NCI-H2081 (cell line): ENCODE measurements around the gene CCBE1.

Experiments used
- DNase-seq, 2 experiments: peaks; one replicate each; lab custom pipeline; 2025; lab: John Stamatoyannopoulos, UW

The CCBE1 gene

GRCh38 chr18:59619816-59620215, 77.4 kb downstream of the CCBE1 start:
- DNase-seq = no peak

GRCh38 chr18:59617468-59617932, 79.7 kb downstream of the CCBE1 start:
- DNase-seq = peak in 1 of 2 experiments; percentile 38

- no peak for DNase-seq
Measured at GRCh38 chr18:59616501-59616900, 80.7 kb downstream of the CCBE1 start.

- no peak for DNase-seq
Measured at GRCh38 chr18:59613903-59614302, 83.3 kb downstream of the CCBE1 start.

GRCh38 chr18:59612381-59612780, 84.8 kb downstream of the CCBE1 start:
- no peak for DNase-seq

GRCh38 chr18:59610546-59611140, 86.6 kb downstream of the CCBE1 start:
- DNase-seq = no peak

GRCh38 chr18:59609654-59610053, 87.6 kb downstream of the CCBE1 start:
- no peak for DNase-seq

GRCh38 chr18:59607471-59607870, 89.8 kb downstream of the CCBE1 start:
- no peak for DNase-seq

GRCh38 chr18:59607078-59607379, 90.2 kb downstream of the CCBE1 start:
- DNase-seq = no peak

- no peak for DNase-seq
Measured at GRCh38 chr18:59606193-59607077, 90.8 kb downstream of the CCBE1 start.

- no peak for DNase-seq
Measured at GRCh38 chr18:59605633-59606192, 91.5 kb downstream of the CCBE1 start.

- DNase-seq = no peak
Measured at GRCh38 chr18:59604877-59605276, 92.3 kb downstream of the CCBE1 start.

GRCh38 chr18:59597049-59597448, 100.2 kb downstream of the CCBE1 start:
- DNase-seq = no peak

- no peak for DNase-seq
Measured at GRCh38 chr18:59593291-59593717, 103.9 kb downstream of the CCBE1 start.

GRCh38 chr18:59592624-59593023, 104.6 kb downstream of the CCBE1 start:
- no peak for DNase-seq

GRCh38 chr18:59582395-59582794, 114.8 kb downstream of the CCBE1 start:
- no peak for DNase-seq

- DNase-seq = no peak
Measured at GRCh38 chr18:59579509-59579908, 117.7 kb downstream of the CCBE1 start.

GRCh38 chr18:59577386-59577655, 119.9 kb downstream of the CCBE1 start:
- no peak for DNase-seq

GRCh38 chr18:59576541-59577385, 120.5 kb downstream of the CCBE1 start:
- DNase-seq = no peak

- no peak for DNase-seq
Measured at GRCh38 chr18:59575995-59576394, 121.2 kb downstream of the CCBE1 start.

GRCh38 chr18:59573962-59574361, 123.3 kb downstream of the CCBE1 start:
- DNase-seq = no peak

GRCh38 chr18:59571902-59572301, 125.3 kb downstream of the CCBE1 start:
- DNase-seq = no peak

- no peak for DNase-seq
Measured at GRCh38 chr18:59570796-59571195, 126.4 kb downstream of the CCBE1 start.
